ENCODE results near the gene KIF16B. TPM values are rescaled to one million over a fixed set of nuclear protein-coding genes. Genes with fewer than 3 reads are reported as not detected.

The KIF16B gene
- polyA plus RNA-seq, 1 experiment = 10.2 TPM

DNA sequence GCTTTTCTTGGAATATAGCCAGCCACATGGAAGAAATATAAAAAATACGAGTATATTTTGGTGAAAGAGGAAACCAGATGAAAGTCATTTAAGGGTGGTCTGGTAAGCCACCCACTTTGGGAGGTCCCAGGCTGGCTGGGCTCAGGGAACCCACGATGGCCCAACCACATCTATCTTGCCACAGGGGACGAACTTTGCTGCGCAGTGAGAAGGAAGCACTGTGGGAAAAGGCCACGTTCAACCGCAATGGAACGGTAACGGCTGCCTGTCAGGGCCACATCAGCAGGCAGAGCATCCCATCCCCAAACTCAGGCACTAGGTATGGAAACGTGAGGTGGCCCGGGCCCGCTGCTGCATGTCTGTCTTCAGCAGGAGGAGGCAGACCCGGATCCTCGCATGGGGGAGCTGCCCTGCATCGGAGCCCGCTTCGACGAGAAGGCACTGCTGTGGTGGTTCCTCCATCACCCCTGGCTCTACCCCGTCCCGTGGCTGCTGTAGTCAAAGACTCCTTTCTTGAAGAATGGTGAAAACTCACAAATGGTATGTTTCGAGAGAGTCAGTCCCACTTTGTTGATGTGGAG is 300.4 kb downstream of the KIF16B start:
- ChIA-PET CTCF (no interaction called here), POLR2A (no interaction called here)
- TF ChIP-seq CTCF (IDR thresholded peaks at IDR 0.05; ENCODE audit: low read depth, low read length) = no peak
- H3K27me3 ChIP-seq (ENCODE audit: control insufficient read depth, insufficient read depth, low read length) = no peaks in the 10 kb centered on the region
- no peak overlapping the region for H3K27ac ChIP-seq (ENCODE audit: low read depth, low read length)
- no peak overlapping the region for H3K4me3 ChIP-seq (ENCODE audit: low read depth, low read length)
- DNase-seq (ENCODE audit: low read depth, low spot score) = no peak
- no peaks in the 10 kb centered on the region for H3K9me3 ChIP-seq (ENCODE audit: control insufficient read depth, insufficient read depth, low read length)

GRCh38 chr20:16271450-16271849 is 301.8 kb downstream of the KIF16B start:
- no peak overlapping the region for H3K27ac ChIP-seq (ENCODE audit: low read depth, low read length)
- peaks cover 7% of the 10 kb centered on the region for H3K9me3 ChIP-seq (ENCODE audit: control insufficient read depth, insufficient read depth, low read length)
- no peaks in the 10 kb centered on the region for H3K27me3 ChIP-seq (ENCODE audit: control insufficient read depth, insufficient read depth, low read length)
- no peak overlapping the region for H3K4me3 ChIP-seq (ENCODE audit: low read depth, low read length)
- ChIA-PET CTCF (no interaction called here), POLR2A (no interaction called here)
- no peak for TF ChIP-seq CTCF (IDR thresholded peaks at IDR 0.05; ENCODE audit: low read depth, low read length)
- DNase-seq (ENCODE audit: low read depth, low spot score) = no peak

DNA sequence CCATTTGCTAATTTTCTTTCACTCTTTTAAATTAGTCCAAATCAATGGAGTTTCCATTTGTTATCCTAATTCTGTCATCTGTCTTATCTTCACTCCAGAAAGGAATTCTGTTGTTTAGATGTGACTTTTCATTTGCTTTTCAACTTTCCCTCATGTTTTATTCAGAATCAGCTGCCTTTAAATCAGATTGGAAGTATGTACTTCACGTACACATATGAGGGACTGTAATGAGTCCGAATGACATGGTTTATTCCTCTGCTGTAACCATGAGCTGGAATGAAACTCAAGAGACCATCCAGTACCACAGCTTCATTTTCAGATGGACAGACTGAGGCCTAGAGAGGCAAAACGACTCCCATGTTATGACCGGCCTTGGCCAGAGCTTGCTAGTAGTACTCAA is 302.3 kb downstream of the KIF16B start:
- Histone ChIP-seq H3K27ac (ENCODE audit: low read depth, low read length) (no peak overlapping the region), H3K4me3 (ENCODE audit: low read depth, low read length) (no peak overlapping the region), H3K27me3 (ENCODE audit: control insufficient read depth, insufficient read depth, low read length) (no peaks in the 10 kb centered on the region), H3K9me3 (ENCODE audit: control insufficient read depth, insufficient read depth, low read length) (peaks cover 7% of the 10 kb centered on the region)
- TF ChIP-seq CTCF (IDR thresholded peaks at IDR 0.05; ENCODE audit: low read depth, low read length) = no peak
- ChIA-PET CTCF (no interaction called here), POLR2A (no interaction called here)
- DNase-seq (ENCODE audit: low read depth, low spot score) = no peak

DNA sequence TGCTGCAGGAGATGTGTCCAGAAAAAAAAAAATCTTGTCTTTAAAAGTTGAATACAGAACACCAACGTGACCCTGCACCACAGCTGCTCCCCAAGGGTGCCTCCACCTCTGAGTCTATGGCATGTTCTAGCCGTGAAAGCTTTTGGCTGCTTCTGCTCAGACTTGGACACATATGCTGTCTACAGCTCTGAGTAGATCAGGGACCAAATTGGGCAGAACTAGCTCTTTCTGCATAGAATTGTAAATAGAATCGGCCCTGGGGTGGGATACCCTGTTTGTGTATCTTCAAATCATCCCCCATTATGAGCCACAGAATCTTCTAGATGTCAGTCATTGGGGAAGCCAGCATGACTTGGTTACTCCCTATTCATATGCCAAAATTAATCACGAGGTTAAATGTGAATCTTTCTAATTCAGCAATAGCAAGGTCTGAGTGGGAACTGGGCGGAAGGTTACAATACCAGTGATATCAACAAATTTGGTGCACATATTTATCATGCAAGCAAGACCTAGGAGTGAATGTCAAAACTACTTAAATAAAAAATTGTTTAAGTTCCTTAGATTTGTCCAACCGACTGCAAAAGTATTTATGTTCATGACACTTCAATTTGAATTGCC is 302.8 kb downstream of the KIF16B start:
- POLR2A ChIA-PET = no interaction called here

More for the DNA sequence above, 302.8 kb downstream of the KIF16B start:
- H3K9me3 ChIP-seq (ENCODE audit: control insufficient read depth, insufficient read depth, low read length) = peaks cover 7% of the 10 kb centered on the region
- no peak overlapping the region for H3K4me3 ChIP-seq (ENCODE audit: low read depth, low read length)
- H3K27ac ChIP-seq (ENCODE audit: low read depth, low read length) = no peak overlapping the region
- no peak for TF ChIP-seq CTCF (IDR thresholded peaks at IDR 0.05; ENCODE audit: low read depth, low read length)
- H3K27me3 ChIP-seq (ENCODE audit: control insufficient read depth, insufficient read depth, low read length) = no peaks in the 10 kb centered on the region
- CTCF ChIA-PET = no interaction called here
- DNase-seq (ENCODE audit: low read depth, low spot score) = no peak

Measured in AG04450 (cell line).